Renal cortex interstitium (tissue), 11 donors: Measurements from ENCODE around the gene IFNA6. TPM values are rescaled to one million over a fixed set of nuclear protein-coding genes. Genes with fewer than 3 reads are reported as not detected.
A peak's percentile ranks its signal among the peaks of the same experiment; 100 is the strongest.

Experiments used
- DNase-seq, 11 donors: peaks; one replicate each; pipeline ENCODE4 v3.0.0-alpha.2; 2013; ENCODE audit warnings: low read depth in 9 of 11, low spot score in 4 of 11; ENCODE audit errors: extremely low read depth in 1 of 11
- polyA plus RNA-seq, 3 donors: library from polyadenylated mRNA; unstranded; fragments of 120-200 nt; gene quantifications; one replicate each; pipeline ENCODE4 v1.2.1, GENCODE V29; 2013; ENCODE audit not compliant: insufficient read length in 3 of 3

The IFNA6 gene
- polyA plus RNA-seq, 3 donors, result not detected

GRCh38 chr9:21334701-21335632 is 15.7 kb downstream of the IFNA6 start, which contains the start of gene KLHL9:
Gene KLHL9 (minus strand): TSS chr9:21335404. CDS start chr9:21334859, 545 bp downstream.
- DNase-seq, result peak; percentile 75 to 92 (median 90)

GRCh38 chr9:21333226-21333625 is 17.5 kb downstream of the IFNA6 start:
- DNase-seq, result no peak

GRCh38 chr9:21331676-21332402 is 18.8 kb downstream of the IFNA6 start:
- no peak for DNase-seq

GRCh38 chr9:21326526-21327139 is 24.1 kb downstream of the IFNA6 start:
- DNase-seq, result peak in 4 of 11 donors; percentile 19 to 31 (median 23)

GRCh38 chr9:21324047-21324446 is 26.6 kb downstream of the IFNA6 start:
- no peak for DNase-seq

GRCh38 chr9:21322911-21323461 is 27.7 kb downstream of the IFNA6 start:
- peak in 5 of 11 donors; percentile 14 to 22 (median 20) for DNase-seq

- DNase-seq, result no peak
Observed at GRCh38 chr9:21320465-21320864, 30.2 kb downstream of the IFNA6 start.

- peak in 6 of 11 donors; percentile 22 to 39 (median 28) for DNase-seq
Observed at GRCh38 chr9:21317956-21318923, 32.4 kb downstream of the IFNA6 start.

GRCh38 chr9:21316860-21317259 is 33.8 kb downstream of the IFNA6 start:
- no peak for DNase-seq

GRCh38 chr9:21316032-21316842 is 34.5 kb downstream of the IFNA6 start:
- DNase-seq, result no peak

- DNase-seq, result no peak
Observed at GRCh38 chr9:21314152-21314551, 36.5 kb downstream of the IFNA6 start.

- no peak for DNase-seq
Observed at GRCh38 chr9:21311889-21312288, 38.8 kb downstream of the IFNA6 start.

- DNase-seq, result no peak
Observed at GRCh38 chr9:21305213-21305612, 45.5 kb downstream of the IFNA6 start, which contains the start of gene IFNA5. Gene IFNA5 (minus strand): TSS chr9:21305313. CDS start chr9:21305256, 57 bp downstream.
